ENCODE data around the gene MYL3.

MYL3 gene

GRCh38 chr3:46896386-46896785 lies 33.1 kb upstream of the MYL3 start:
- DNase-seq (ENCODE audit: low spot score in 2 of 2): no peak
- Histone ChIP-seq H3K36me3 (replicated peaks) (no peaks in the 10 kb centered on the region), H3K27me3 (ENCODE audit: low read depth) (no peaks in the 10 kb centered on the region), H3K4me3 (no peak overlapping the region), H3K4me1 (no peaks in the 10 kb centered on the region), H3K9me3 (no peaks in the 10 kb centered on the region)
- in situ Hi-C loops (cut with MboI; ENCODE audit: low sequenced_read_pairs): loop anchor here (5.0 to 10.0 kb wide), 2 partner anchors 199 to 412 kb away; no protein-coding TSS in a partner anchor

- no peaks in the 10 kb centered on the region for H3K4me1 ChIP-seq
- H3K4me3 ChIP-seq: no peak overlapping the region
- no peak for DNase-seq (ENCODE audit: low spot score in 2 of 2)
- H3K27me3 ChIP-seq (ENCODE audit: low read depth): no peaks in the 10 kb centered on the region
- in situ Hi-C loops (cut with MboI; ENCODE audit: low sequenced_read_pairs): loop anchor here (5.0 to 10.0 kb wide), 2 partner anchors 198 to 411 kb away; no protein-coding TSS in a partner anchor
- H3K9me3 ChIP-seq: no peaks in the 10 kb centered on the region
- H3K36me3 ChIP-seq (replicated peaks): no peaks in the 10 kb centered on the region
These were observed 32.5 kb upstream of the MYL3 start for GRCh38 chr3:46895761-46896160.

- DNase-seq (ENCODE audit: low spot score in 2 of 2): peak in 1 of 2 experiments; percentile 86
- in situ Hi-C loops (cut with MboI; ENCODE audit: low sequenced_read_pairs): loop anchor here (5.0 to 10.0 kb wide), 2 partner anchors 198 to 410 kb away; no protein-coding TSS in a partner anchor
These were observed 32.0 kb upstream of the MYL3 start for GRCh38 chr3:46895204-46895660.

GRCh38 chr3:46894256-46894655 lies 31.0 kb upstream of the MYL3 start:
- in situ Hi-C loops (cut with MboI; ENCODE audit: low sequenced_read_pairs): loop anchor here (10.0 kb wide), 1 partner anchor 409 kb away; no protein-coding TSS in a partner anchor
- H3K27me3 ChIP-seq (ENCODE audit: low read depth): no peaks in the 10 kb centered on the region

More at GRCh38 chr3:46895204-46895660, 32.0 kb upstream of the MYL3 start:
- Histone ChIP-seq H3K9me3 (no peaks in the 10 kb centered on the region), H3K27me3 (ENCODE audit: low read depth) (no peaks in the 10 kb centered on the region), H3K4me3 (no peak overlapping the region), H3K36me3 (replicated peaks) (no peaks in the 10 kb centered on the region), H3K4me1 (no peaks in the 10 kb centered on the region)

GRCh38 chr3:46893763-46894162 lies 30.5 kb upstream of the MYL3 start:
- Histone ChIP-seq H3K4me1 (no peaks in the 10 kb centered on the region), H3K4me3 (no peak overlapping the region), H3K36me3 (replicated peaks) (no peaks in the 10 kb centered on the region), H3K9me3 (no peaks in the 10 kb centered on the region), H3K27me3 (ENCODE audit: low read depth) (no peaks in the 10 kb centered on the region)
- no peak for DNase-seq (ENCODE audit: low spot score in 2 of 2)
- in situ Hi-C loops (cut with MboI; ENCODE audit: low sequenced_read_pairs): loop anchor here (10.0 kb wide), 1 partner anchor 409 kb away; no protein-coding TSS in a partner anchor

More at GRCh38 chr3:46894256-46894655, 31.0 kb upstream of the MYL3 start:
- Histone ChIP-seq H3K4me3 (no peak overlapping the region), H3K36me3 (replicated peaks) (no peaks in the 10 kb centered on the region), H3K9me3 (no peaks in the 10 kb centered on the region), H3K4me1 (no peaks in the 10 kb centered on the region)
- no peak for DNase-seq (ENCODE audit: low spot score in 2 of 2)

GRCh38 chr3:46893146-46893748 lies 30.0 kb upstream of the MYL3 start:
- Histone ChIP-seq H3K4me1 (no peaks in the 10 kb centered on the region; the same call in 1 of the 2 replicates), H3K4me3 (no peak overlapping the region), H3K9me3 (no peaks in the 10 kb centered on the region), H3K36me3 (replicated peaks) (no peaks in the 10 kb centered on the region), H3K27me3 (ENCODE audit: low read depth) (no peaks in the 10 kb centered on the region)
- in situ Hi-C loops (cut with MboI; ENCODE audit: low sequenced_read_pairs): loop anchor here (10.0 kb wide), 1 partner anchor 408 kb away; no protein-coding TSS in a partner anchor
- no peak for DNase-seq (ENCODE audit: low spot score in 2 of 2)

- DNase-seq (ENCODE audit: low spot score in 2 of 2): no peak
- Histone ChIP-seq H3K4me1 (peaks cover 4% of the 10 kb centered on the region), H3K36me3 (replicated peaks) (no peaks in the 10 kb centered on the region), H3K9me3 (no peaks in the 10 kb centered on the region), H3K27me3 (ENCODE audit: low read depth) (no peaks in the 10 kb centered on the region), H3K4me3 (no peak overlapping the region)
- in situ Hi-C loops (cut with MboI; ENCODE audit: low sequenced_read_pairs): loop anchor here (10.0 kb wide), 1 partner anchor 408 kb away; no protein-coding TSS in a partner anchor
These were observed 29.3 kb upstream of the MYL3 start for GRCh38 chr3:46892285-46893145.

- Histone ChIP-seq H3K27me3 (ENCODE audit: low read depth) (no peaks in the 10 kb centered on the region), H3K4me1 (peaks cover 4% of the 10 kb centered on the region), H3K4me3 (no peak overlapping the region), H3K9me3 (no peaks in the 10 kb centered on the region), H3K36me3 (replicated peaks) (no peaks in the 10 kb centered on the region)
- in situ Hi-C loops (cut with MboI; ENCODE audit: low sequenced_read_pairs): loop anchor here (10.0 kb wide), 1 partner anchor 406 kb away; no protein-coding TSS in a partner anchor
- DNase-seq (ENCODE audit: low spot score in 2 of 2): no peak
These were observed 27.9 kb upstream of the MYL3 start for GRCh38 chr3:46891132-46891531.

- Histone ChIP-seq H3K27me3 (ENCODE audit: low read depth) (no peaks in the 10 kb centered on the region), H3K4me1 (peaks cover 8% of the 10 kb centered on the region), H3K4me3 (no peak overlapping the region), H3K9me3 (no peaks in the 10 kb centered on the region), H3K36me3 (replicated peaks) (no peaks in the 10 kb centered on the region)
- no peak for DNase-seq (ENCODE audit: low spot score in 2 of 2)
- in situ Hi-C loops (cut with MboI; ENCODE audit: low sequenced_read_pairs): loop anchor here (10.0 kb wide), 1 partner anchor 405 kb away; no protein-coding TSS in a partner anchor
These were observed 26.9 kb upstream of the MYL3 start for GRCh38 chr3:46890132-46890531.

- in situ Hi-C loops (cut with MboI; ENCODE audit: low sequenced_read_pairs): loop anchor here (10.0 kb wide), 1 partner anchor 405 kb away; no protein-coding TSS in a partner anchor
- DNase-seq (ENCODE audit: low spot score in 2 of 2): peak in 1 of 2 experiments; percentile 43
- Histone ChIP-seq H3K4me1 (peaks cover 11% of the 10 kb centered on the region), H3K4me3 (no peak overlapping the region), H3K27me3 (ENCODE audit: low read depth) (no peaks in the 10 kb centered on the region), H3K9me3 (no peaks in the 10 kb centered on the region), H3K36me3 (replicated peaks) (no peaks in the 10 kb centered on the region)
These were observed 26.3 kb upstream of the MYL3 start for GRCh38 chr3:46889381-46890110.

GRCh38 chr3:46888705-46889104 lies 25.5 kb upstream of the MYL3 start:
- H3K4me1 ChIP-seq: peaks cover 13% of the 10 kb centered on the region
- no peaks in the 10 kb centered on the region for H3K27me3 ChIP-seq (ENCODE audit: low read depth)
- H3K36me3 ChIP-seq (replicated peaks): no peaks in the 10 kb centered on the region
- no peaks in the 10 kb centered on the region for H3K9me3 ChIP-seq
- in situ Hi-C loops (cut with MboI; ENCODE audit: low sequenced_read_pairs): no loop called here
- no peak for DNase-seq (ENCODE audit: low spot score in 2 of 2)
- no peak overlapping the region for H3K4me3 ChIP-seq

- peak in 1 of 2 experiments; percentile 13 for DNase-seq (ENCODE audit: low spot score in 2 of 2)
- H3K27me3 ChIP-seq (ENCODE audit: low read depth): no peaks in the 10 kb centered on the region
- no peak overlapping the region for H3K4me3 ChIP-seq
- peaks cover 16% of the 10 kb centered on the region for H3K4me1 ChIP-seq
- H3K36me3 ChIP-seq (replicated peaks): no peaks in the 10 kb centered on the region
- in situ Hi-C loops (cut with MboI; ENCODE audit: low sequenced_read_pairs): no loop called here
- H3K9me3 ChIP-seq: no peaks in the 10 kb centered on the region
These were observed 24.8 kb upstream of the MYL3 start for GRCh38 chr3:46887980-46888494.

GRCh38 chr3:46885612-46886011 lies 22.4 kb upstream of the MYL3 start:
- no peaks in the 10 kb centered on the region for H3K27me3 ChIP-seq (ENCODE audit: low read depth)
- in situ Hi-C loops (cut with MboI; ENCODE audit: low sequenced_read_pairs): no loop called here
- no peak for DNase-seq (ENCODE audit: low spot score in 2 of 2)

More at GRCh38 chr3:46885612-46886011, 22.4 kb upstream of the MYL3 start:
- no peaks in the 10 kb centered on the region for H3K36me3 ChIP-seq (replicated peaks)
- no peak overlapping the region for H3K4me3 ChIP-seq
- H3K4me1 ChIP-seq: peaks cover 16% of the 10 kb centered on the region
- no peaks in the 10 kb centered on the region for H3K9me3 ChIP-seq

All from HAP-1 (cell line).